Kasumi-1 (cell line): ENCODE data around the gene RNF144B.
A peak's percentile ranks its signal among the peaks of the same experiment; 100 is the strongest.
"Not testable (repeated sequence)": the region's sequence is repeated elsewhere in the genome, so short reads cannot be mapped to it uniquely, and the experiment has no call there.

Experiments
- DNase-seq, 2 experiments: peaks; one replicate each; lab custom pipeline; 2025; lab: John Stamatoyannopoulos, UW

RNF144B gene

GRCh38 chr6:18371656-18372055 lies 15.5 kb upstream of the RNF144B start:
- no peak for DNase-seq

GRCh38 chr6:18380158-18380836 lies 6.9 kb upstream of the RNF144B start:
- DNase-seq: no peak

- no peak for DNase-seq
Observed at GRCh38 chr6:18380851-18381250, 6.3 kb upstream of the RNF144B start.

- DNase-seq: no peak
Observed at GRCh38 chr6:18383441-18383840, 3.7 kb upstream of the RNF144B start.

GRCh38 chr6:18384621-18385020 lies 2.5 kb upstream of the RNF144B start:
- no peak for DNase-seq

- DNase-seq: no peak
Observed at GRCh38 chr6:18386298-18386976, 713 bp upstream of the RNF144B start.

GRCh38 chr6:18388271-18388670 lies 1.1 kb downstream of the RNF144B start:
- no peak for DNase-seq

- DNase-seq: no peak
Observed at GRCh38 chr6:18388942-18389341, 1.8 kb downstream of the RNF144B start.

- DNase-seq: no peak
Observed at GRCh38 chr6:18389479-18389878, 2.3 kb downstream of the RNF144B start.

GRCh38 chr6:18390476-18390875 lies 3.3 kb downstream of the RNF144B start:
- DNase-seq: no peak

- DNase-seq: no peak
Observed at GRCh38 chr6:18391023-18391422, 3.9 kb downstream of the RNF144B start.

- no peak for DNase-seq
Observed at GRCh38 chr6:18392346-18392877, 5.3 kb downstream of the RNF144B start.

- no peak for DNase-seq
Observed at GRCh38 chr6:18393698-18394097, 6.5 kb downstream of the RNF144B start.

GRCh38 chr6:18395177-18395855 lies 8.2 kb downstream of the RNF144B start:
- no peak for DNase-seq

- no peak for DNase-seq
Observed at GRCh38 chr6:18395856-18396197, 8.7 kb downstream of the RNF144B start.

- no peak for DNase-seq
Observed at GRCh38 chr6:18397701-18398100, 10.6 kb downstream of the RNF144B start.

GRCh38 chr6:18398225-18398624 lies 11.1 kb downstream of the RNF144B start:
- not testable (repeated sequence) for DNase-seq

- DNase-seq: peak; percentile 55 to 71
Observed at GRCh38 chr6:18400831-18401446, 13.8 kb downstream of the RNF144B start.

- not testable (repeated sequence) for DNase-seq
Observed at GRCh38 chr6:18404965-18405364, 17.8 kb downstream of the RNF144B start.

GRCh38 chr6:18405477-18406293 lies 18.5 kb downstream of the RNF144B start:
- DNase-seq: no peak

- DNase-seq: no peak
Observed at GRCh38 chr6:18406955-18407749, 20.0 kb downstream of the RNF144B start.
